Right forelimb (tissue), 1 donor: ENCODE results near the gene PGAP1.
"Not testable (repeated sequence)": the region's sequence is repeated elsewhere in the genome, so short reads cannot be mapped to it uniquely, and the experiment has no call there.

Experiments used
- DNase-seq: peaks from one replicate; pipeline ENCODE4 v3.0.0-alpha.2; 2018

PGAP1 gene

DNA sequence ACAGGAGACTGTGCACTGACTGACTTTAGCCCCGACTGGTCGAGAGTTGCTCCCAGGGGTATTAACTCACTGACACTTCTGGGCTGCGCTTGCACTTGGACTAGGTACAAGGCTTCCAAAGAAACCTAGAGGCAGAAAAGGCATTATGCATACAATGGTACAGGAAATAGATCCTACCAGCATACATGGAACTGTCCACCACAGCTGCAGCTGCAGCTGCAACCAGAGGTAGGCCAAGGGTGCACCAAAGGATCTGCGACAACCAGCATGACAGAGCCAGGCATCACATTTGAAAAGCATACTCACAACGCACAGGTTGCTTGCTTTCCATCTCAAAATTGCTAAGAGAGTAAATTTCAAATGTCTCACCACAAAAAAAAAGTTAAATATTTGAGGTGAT, 22.6 kb upstream of the PGAP1 start:
- no peak for DNase-seq

GRCh38 chr2:196944570-196944969, 18.1 kb upstream of the PGAP1 start:
- DNase-seq, result no peak

DNA sequence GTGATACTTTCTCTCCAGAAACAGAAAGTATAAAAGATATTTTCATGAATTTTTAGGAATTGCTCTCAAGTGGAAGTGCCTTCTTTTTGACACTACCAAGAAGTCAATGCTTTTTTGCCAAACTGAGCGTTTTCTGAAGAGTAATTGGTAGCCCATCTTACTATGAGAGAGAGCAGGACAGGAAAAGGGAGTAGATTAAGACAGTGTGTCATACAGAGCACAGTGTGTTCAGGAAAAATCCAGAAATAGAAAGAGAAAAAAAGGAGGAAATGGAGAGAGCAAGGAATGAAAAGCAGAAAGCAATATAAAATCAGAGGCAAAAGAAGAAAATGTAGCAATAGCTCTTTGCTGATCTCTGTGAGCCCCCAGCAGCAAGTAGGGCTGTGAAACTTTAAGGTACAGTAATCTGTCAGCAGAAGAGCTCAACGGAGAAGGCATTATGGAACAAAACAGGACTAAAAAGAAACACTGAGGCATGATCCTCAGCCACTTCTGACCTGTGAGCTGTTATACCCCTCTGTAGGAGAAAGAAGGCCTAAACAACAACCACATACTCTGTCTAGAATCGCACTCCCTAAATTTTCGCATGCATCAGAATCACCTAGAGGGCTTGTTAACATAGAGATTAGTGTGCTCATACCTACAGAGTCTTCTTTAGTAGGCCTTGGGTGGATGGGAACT, 15.0 kb upstream of the PGAP1 start:
- no peak for DNase-seq

DNA sequence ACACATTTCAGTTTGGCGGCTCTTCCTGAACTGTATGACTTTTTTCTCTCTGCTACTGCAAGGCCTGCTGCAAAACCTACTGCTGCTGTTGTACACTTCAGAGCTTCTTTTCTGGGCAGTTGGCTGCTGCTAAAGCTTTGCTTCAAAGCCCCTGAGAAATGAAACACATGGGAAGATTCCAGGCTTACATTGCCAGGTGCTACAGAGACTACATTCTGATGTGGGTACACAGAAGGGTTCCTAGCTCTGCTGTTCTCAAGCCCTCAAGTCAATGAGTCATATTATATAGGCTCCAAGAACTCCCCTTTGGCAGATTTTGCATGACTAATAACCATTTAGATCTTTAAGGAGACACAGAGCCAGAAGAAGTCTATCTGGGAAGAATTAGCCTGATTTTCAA, 12.9 kb upstream of the PGAP1 start:
- no peak for DNase-seq

- DNase-seq, result no peak
These were observed 8.9 kb upstream of the PGAP1 start for GRCh38 chr2:196935432-196935831.

- DNase-seq, result no peak
These were observed 8.2 kb upstream of the PGAP1 start for GRCh38 chr2:196934672-196935071.

- no peak for DNase-seq
These were observed 5.0 kb upstream of the PGAP1 start for GRCh38 chr2:196931555-196931954.

DNA sequence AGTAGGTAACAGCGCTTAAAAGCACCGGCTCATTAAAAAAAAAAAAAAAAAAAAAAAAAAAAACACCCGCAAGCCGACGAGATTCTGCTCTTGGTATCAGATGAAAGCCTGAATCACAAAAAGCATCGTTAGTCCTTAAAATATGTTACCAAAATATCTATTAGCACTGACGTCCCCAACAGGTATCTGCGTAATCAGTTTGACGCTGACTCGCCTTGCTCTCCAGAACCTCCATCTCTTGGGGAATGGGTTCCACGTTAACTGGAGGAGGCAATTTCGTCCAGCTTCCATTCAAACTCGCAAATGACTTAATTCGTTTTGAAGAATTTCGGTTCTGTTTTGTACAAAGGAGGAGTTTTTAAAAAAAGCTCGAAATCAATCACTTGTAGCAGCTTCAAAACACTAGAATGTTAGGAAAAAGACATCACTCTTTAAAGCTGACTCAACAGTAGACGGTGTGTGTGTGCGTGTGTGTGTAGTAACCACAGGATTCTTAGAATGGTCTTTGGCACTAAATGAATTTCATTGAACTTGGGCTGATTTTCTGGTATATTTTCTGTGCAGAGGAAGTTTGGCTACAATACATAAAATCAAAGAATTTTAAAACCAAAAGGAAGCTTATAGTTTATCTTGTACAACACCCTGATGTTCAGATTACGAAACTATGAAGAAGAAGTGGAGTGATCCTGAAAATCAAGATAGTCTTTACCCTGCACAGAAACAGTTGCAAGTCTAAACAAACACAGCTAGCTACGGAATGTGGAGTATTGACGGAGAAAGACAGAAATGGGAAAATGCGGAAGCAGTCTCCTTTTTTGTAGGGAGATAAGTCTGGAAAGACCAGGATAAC, 1.1 kb upstream of the PGAP1 start:
- peak; percentile 54 for DNase-seq

DNA sequence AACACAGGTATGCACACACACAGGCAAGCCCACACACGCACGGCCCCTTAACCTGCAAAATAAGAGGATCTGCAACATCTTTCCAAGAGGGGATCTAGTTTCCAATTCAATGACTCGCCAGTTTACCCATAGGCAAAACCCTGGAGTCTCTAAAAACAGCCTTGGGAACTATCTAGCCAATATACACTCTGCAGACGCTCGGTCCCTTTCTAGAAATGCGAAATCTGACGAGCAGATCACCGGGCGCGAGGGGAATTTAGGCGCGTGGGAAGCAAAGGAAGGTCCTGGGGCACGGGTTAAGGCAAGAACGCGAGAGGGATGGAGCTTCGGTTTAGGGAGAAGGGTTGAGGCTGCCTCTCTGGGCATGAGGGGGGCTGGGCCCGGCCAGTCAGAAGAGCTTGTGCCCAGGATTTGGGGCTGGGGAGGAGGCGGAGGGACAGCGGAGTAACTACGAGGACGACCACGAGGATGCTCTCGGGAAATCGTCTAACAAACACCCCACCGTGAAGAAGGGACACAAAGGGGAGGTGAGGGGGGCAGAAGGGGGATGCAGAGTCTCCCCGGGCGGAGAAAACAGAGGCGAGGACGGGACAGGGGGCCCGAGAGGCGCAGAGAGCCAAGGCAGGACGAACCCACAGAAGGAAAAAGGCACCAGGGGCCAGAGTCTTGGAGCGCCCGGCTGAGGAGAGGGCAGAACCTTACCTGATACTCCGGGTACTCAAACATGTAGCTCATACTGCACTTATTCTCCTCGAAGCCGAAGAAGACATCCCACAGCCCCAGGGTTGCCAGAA, 542 bp downstream of the PGAP1 start:
- peak; percentile 66 for DNase-seq

DNA sequence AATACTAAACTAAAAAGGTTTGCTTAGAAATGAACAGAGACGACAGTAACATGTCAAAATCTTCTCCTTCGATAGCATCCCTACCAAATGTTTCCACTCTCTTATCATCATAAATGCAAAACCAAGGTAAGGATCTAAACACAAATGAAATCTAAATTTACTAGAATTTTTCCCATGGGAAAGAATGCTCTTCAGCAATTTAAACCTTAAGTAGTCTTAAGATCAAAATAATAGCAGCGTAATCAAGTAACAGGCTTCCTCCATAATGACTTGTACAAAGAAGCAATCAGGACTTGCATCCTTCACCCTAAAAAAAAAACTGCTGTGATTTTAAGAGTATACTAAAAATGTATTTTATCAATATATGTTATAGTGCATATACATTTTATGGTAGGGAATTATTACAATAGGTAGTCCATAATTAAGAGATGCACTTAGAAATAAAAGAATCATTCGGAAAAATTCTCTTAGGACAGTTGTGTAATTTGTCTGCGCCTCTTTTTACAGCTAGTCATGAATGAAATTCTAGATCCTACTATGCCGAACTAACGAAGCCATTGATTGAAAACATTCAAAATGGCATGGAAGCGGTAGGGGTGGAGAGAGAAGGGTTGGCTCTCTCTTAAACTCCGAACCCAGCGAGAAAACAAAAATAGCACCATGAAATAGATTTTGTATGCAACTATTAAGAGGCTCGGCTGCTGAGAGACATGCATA, 1.3 kb downstream of the PGAP1 start:
- DNase-seq, result no peak

- no peak for DNase-seq
These were observed 2.5 kb downstream of the PGAP1 start for GRCh38 chr2:196924051-196924450.

- no peak for DNase-seq
These were observed 7.6 kb downstream of the PGAP1 start for GRCh38 chr2:196918927-196919326.

- DNase-seq, result no peak
These were observed 8.7 kb downstream of the PGAP1 start for GRCh38 chr2:196917802-196918201.

DNA sequence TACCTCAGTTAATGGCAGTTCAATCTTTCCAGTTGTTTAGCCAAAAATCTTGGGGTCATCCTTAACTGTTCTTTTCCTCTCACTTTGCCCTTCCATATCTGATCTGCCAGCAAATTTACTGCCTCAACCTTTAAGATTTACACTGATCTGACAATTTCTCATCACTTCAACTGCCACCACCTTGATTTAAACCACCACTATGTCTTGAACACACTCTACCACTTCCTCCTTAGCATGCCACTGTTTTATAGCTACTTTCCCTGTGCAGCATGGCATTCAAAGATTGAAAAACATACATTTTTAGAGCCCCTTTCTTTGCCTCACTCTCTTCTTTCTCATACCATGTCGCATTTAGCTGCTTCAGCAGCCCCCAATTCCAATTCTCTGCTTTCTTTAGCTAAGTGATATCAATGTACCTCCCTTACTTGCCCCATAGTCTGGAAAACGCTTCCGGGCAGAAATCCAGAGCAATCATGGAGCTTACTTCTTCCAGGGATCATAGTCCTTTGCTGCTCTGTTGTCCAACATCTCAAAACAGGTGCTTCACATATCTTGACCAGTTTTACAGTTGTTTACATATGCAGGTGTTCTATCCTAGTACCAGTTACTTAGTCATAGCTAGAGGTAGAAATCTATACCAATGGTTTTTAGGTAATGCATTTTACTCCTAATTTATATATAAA, 10.9 kb downstream of the PGAP1 start:
- DNase-seq, result no peak

DNA sequence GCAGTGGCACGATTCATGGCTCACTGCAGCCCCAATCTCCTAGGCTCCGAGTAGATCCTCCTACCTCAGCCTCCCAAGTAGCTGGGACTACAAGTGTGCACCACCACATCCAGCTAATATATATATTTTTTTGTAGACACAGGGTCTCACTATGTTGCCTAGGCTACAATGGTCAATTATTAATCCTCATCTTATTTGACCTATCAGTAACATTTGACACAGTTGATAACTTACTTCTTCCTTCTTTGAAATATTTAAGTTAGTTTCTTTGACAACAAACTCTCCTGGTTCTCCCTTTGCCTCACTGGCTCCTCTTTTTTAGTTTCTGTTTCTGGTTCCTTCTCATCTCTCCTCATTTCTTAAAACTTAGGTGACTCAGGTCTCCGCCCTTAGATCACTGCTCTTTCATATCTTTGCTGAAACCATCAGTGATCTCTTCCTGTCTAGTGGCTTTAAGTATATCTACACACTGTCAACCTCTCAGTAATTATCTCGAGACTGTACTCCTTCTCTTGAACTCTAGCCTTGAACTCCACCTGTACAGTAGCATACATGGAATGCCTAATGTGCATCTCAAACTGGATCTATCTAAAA, 11.5 kb downstream of the PGAP1 start:
- no peak for DNase-seq

GRCh38 chr2:196913691-196914090, 12.8 kb downstream of the PGAP1 start:
- DNase-seq, result no peak

- not testable (repeated sequence) for DNase-seq
These were observed 21.1 kb downstream of the PGAP1 start for GRCh38 chr2:196905365-196905764.

GRCh38 chr2:196902828-196903227, 23.7 kb downstream of the PGAP1 start:
- no peak for DNase-seq

- no peak for DNase-seq
These were observed 25.7 kb downstream of the PGAP1 start for GRCh38 chr2:196900843-196901242.

- no peak for DNase-seq
These were observed 26.5 kb downstream of the PGAP1 start for GRCh38 chr2:196899976-196900375.

- no peak for DNase-seq
These were observed 35.4 kb downstream of the PGAP1 start for GRCh38 chr2:196891136-196891535.

DNA sequence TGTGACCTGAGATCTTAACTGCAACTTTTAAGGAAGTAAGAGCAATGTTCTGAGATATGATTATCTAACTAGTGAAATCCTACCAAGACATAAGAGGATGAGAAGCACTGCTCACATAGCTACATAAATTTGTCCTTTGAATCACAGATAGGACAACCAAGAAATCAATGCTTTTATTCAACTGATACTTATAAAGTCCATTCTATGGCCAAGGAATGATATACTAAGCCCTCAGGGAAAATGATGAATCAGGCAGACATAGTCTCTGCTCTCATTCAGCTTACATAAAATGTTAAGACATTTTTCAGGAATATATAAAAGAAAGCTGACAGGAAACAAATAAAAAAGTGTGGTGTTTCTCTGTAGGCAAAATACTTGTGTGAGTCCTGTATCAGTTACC, 39.1 kb downstream of the PGAP1 start:
- DNase-seq, result no peak
